GM18517 (cell line): Measurements from ENCODE around the gene MDGA2.

ENCODE experiments used
- ATAC-seq: cut with Tn5 transposase; IDR thresholded peaks from one replicate; pipeline ENCODE4 v1.9.1; 2021; ENCODE audit warnings: mild to moderate bottlenecking, moderate library complexity; ENCODE audit not compliant: unreplicated experiment

MDGA2 gene

GRCh38 chr14:47490766-47491165, 184.6 kb downstream of the MDGA2 start:
- ATAC-seq = no peak

GRCh38 chr14:47490353-47490752, 185.1 kb downstream of the MDGA2 start:
- no peak for ATAC-seq

- no peak for ATAC-seq
These were observed 190.0 kb downstream of the MDGA2 start for GRCh38 chr14:47485421-47485820.

GRCh38 chr14:47483449-47483848, 192.0 kb downstream of the MDGA2 start:
- ATAC-seq = no peak

GRCh38 chr14:47471075-47471474, 204.3 kb downstream of the MDGA2 start:
- ATAC-seq = no peak

GRCh38 chr14:47466916-47467315, 208.5 kb downstream of the MDGA2 start:
- no peak for ATAC-seq

- ATAC-seq = no peak
These were observed 221.4 kb downstream of the MDGA2 start for GRCh38 chr14:47454025-47454424.

- ATAC-seq = no peak
These were observed 228.3 kb downstream of the MDGA2 start for GRCh38 chr14:47447076-47447475.

GRCh38 chr14:47442211-47442610, 233.2 kb downstream of the MDGA2 start:
- ATAC-seq = no peak

GRCh38 chr14:47439953-47440352, 235.5 kb downstream of the MDGA2 start:
- ATAC-seq = no peak

GRCh38 chr14:47438650-47439140, 236.7 kb downstream of the MDGA2 start:
- no peak for ATAC-seq

- no peak for ATAC-seq
These were observed 240.0 kb downstream of the MDGA2 start for GRCh38 chr14:47435331-47435965.

- no peak for ATAC-seq
These were observed 247.8 kb downstream of the MDGA2 start for GRCh38 chr14:47427629-47428028.

- no peak for ATAC-seq
These were observed 250.1 kb downstream of the MDGA2 start for GRCh38 chr14:47425302-47425701.

GRCh38 chr14:47422191-47422590, 253.2 kb downstream of the MDGA2 start:
- ATAC-seq = no peak

GRCh38 chr14:47411523-47411922, 263.9 kb downstream of the MDGA2 start:
- ATAC-seq = no peak

GRCh38 chr14:47392326-47392725, 283.1 kb downstream of the MDGA2 start:
- ATAC-seq = no peak

GRCh38 chr14:47390831-47391504, 284.4 kb downstream of the MDGA2 start:
- no peak for ATAC-seq

GRCh38 chr14:47389535-47389934, 285.9 kb downstream of the MDGA2 start:
- no peak for ATAC-seq

- no peak for ATAC-seq
These were observed 309.4 kb downstream of the MDGA2 start for GRCh38 chr14:47366006-47366405.

- no peak for ATAC-seq
These were observed 310.2 kb downstream of the MDGA2 start for GRCh38 chr14:47365233-47365632.

GRCh38 chr14:47353186-47353585, 322.2 kb downstream of the MDGA2 start:
- ATAC-seq = no peak

GRCh38 chr14:47346849-47347248, 328.6 kb downstream of the MDGA2 start:
- no peak for ATAC-seq
